Smooth muscle cell (in vitro differentiated cells): ENCODE data around the gene NEDD8. TPM values are rescaled to one million over a fixed set of nuclear protein-coding genes. Genes with fewer than 3 reads are reported as not detected.

ENCODE experiments used
- DNase-seq: peaks from one replicate; lab custom pipeline; 2025; ENCODE audit not compliant: unreplicated experiment; lab: John Stamatoyannopoulos, UW
- H2AFZ ChIP-seq: fragments of 200-600 bp; sonication (generic); 2 replicates; pipeline ENCODE4 v1.6.0; 2016; ENCODE audit warnings: antibody characterized with exemption, low read depth, mild to moderate bottlenecking
- H3F3A ChIP-seq: fragments of 200-600 bp; sonication (generic); 2 replicates; pipeline ENCODE4 v1.6.0; 2017; ENCODE audit warnings: antibody characterized with exemption, low read depth
- H3K27ac ChIP-seq: fragments of 200-600 bp; sonication (generic); 2 replicates; pipeline ENCODE4 v1.5.1; 2016; ENCODE audit warnings: low read depth, mild to moderate bottlenecking
- H3K27me3 ChIP-seq: fragments of 200-600 bp; sonication (generic); 2 replicates; pipeline ENCODE4 v1.6.1; 2016; ENCODE audit warnings: low read depth, mild to moderate bottlenecking
- H3K36me3 ChIP-seq: fragments of 200-600 bp; sonication (generic); 2 replicates; pipeline ENCODE4 v1.5.1; 2016; ENCODE audit warnings: low read depth
- H3K4me1 ChIP-seq: fragments of 200-600 bp; sonication (generic); 2 replicates; pipeline ENCODE4 v1.5.1; 2016; ENCODE audit warnings: low read depth
- H3K4me2 ChIP-seq: fragments of 200-600 bp; sonication (generic); 2 replicates; pipeline ENCODE4 v1.6.0; 2016; ENCODE audit warnings: mild to moderate bottlenecking
- H3K4me3 ChIP-seq: fragments of 200-600 bp; sonication (generic); 2 replicates; pipeline ENCODE4 v1.5.1; 2016; ENCODE audit warnings: mild to moderate bottlenecking
- H3K79me2 ChIP-seq: fragments of 200-600 bp; sonication (generic); 2 replicates; pipeline ENCODE4 v1.6.0; 2016; ENCODE audit warnings: low read depth, mild to moderate bottlenecking
- H3K9ac ChIP-seq: fragments of 200-600 bp; sonication (generic); 2 replicates; pipeline ENCODE4 v1.6.0; 2016; ENCODE audit warnings: low read depth
- H3K9me3 ChIP-seq: fragments of 200-600 bp; sonication (generic); replicated peaks from 2 replicates; pipeline ENCODE4 v1.5.1; 2016; ENCODE audit warnings: low read depth
- H4K20me1 ChIP-seq: fragments of 200-600 bp; sonication (generic); 2 replicates; pipeline ENCODE4 v1.6.0; 2016; ENCODE audit warnings: low read depth
- CTCF ChIP-seq: fragments of 200-600 bp; sonication (generic); IDR thresholded peaks from 2 replicates; pipeline ENCODE4 v1.5.1; 2017; ENCODE audit warnings: borderline replicate concordance, mild to moderate bottlenecking, antibody characterized with exemption; ENCODE audit not compliant: insufficient read depth, poor library complexity, severe bottlenecking
- WGBS: methylation state at CpG from one replicate; pipeline ENCODE4 v1.1.7; 2016; ENCODE audit warnings: low lambda C conversion rate; 5-methylcytosine and 5-hydroxymethylcytosine counted together
- polyA plus RNA-seq: library from polyadenylated mRNA; unstranded; fragments of >200 nt; fragmentation: Nextera tagmentation; extraction: Ambion mirVana; gene quantifications from 2 replicates; pipeline ENCODE4 v1.2.1, GENCODE V29; 2016
- total RNA-seq: library from RNA; depleted of rRNA; stranded (reverse); fragments of >200 nt; gene quantifications from 2 replicates; pipeline ENCODE4 v1.2.3, GENCODE V29; 2014

Gene NEDD8
- total and polyA plus RNA-seq, 2 experiments from 2014 or later = 211 to 375 TPM

- Histone ChIP-seq H3K36me3 (no peaks in the 10 kb centered on the region), H3K79me2 (no peaks in the 10 kb centered on the region), H4K20me1 (no peaks in the 10 kb centered on the region), H3K9me3 (no peaks in the 10 kb centered on the region), H3K4me2 (no peak overlapping the region), H3K4me1 (no peaks in the 10 kb centered on the region), H3K27me3 (no peaks in the 10 kb centered on the region), H3F3A (no peaks in the 10 kb centered on the region), H3K27ac (no peak overlapping the region), H2AFZ (no peak overlapping the region), H3K9ac (no peak overlapping the region), H3K4me3 (no peak overlapping the region)
- DNase-seq = no peak
- TF ChIP-seq CTCF = no peak
- 89% methylated on average over 12 of the region's 12 CpGs for whole genome bisulfite sequencing
These were observed 53.6 kb downstream of the NEDD8 start for GRCh38 chr14:24178399-24179178.

- TF ChIP-seq CTCF = no peak
- Histone ChIP-seq H3K27me3 (no peaks in the 10 kb centered on the region), H3K4me3 (no peak overlapping the region), H3K79me2 (no peaks in the 10 kb centered on the region), H3K4me2 (no peak overlapping the region), H3F3A (no peaks in the 10 kb centered on the region), H3K27ac (no peak overlapping the region), H3K36me3 (no peaks in the 10 kb centered on the region), H3K9me3 (no peaks in the 10 kb centered on the region), H3K9ac (no peak overlapping the region), H2AFZ (no peak overlapping the region), H3K4me1 (no peaks in the 10 kb centered on the region), H4K20me1 (no peaks in the 10 kb centered on the region)
- WGBS = 96% methylated on average over 14 of the region's 14 CpGs
- no peak for DNase-seq
These were observed 54.3 kb downstream of the NEDD8 start for GRCh38 chr14:24177891-24178290.

GRCh38 chr14:24177041-24177825, 54.9 kb downstream of the NEDD8 start:
- no peak overlapping the region for H3K4me2 ChIP-seq
- H3K36me3 ChIP-seq = no peaks in the 10 kb centered on the region
- H2AFZ ChIP-seq = no peak overlapping the region
- no peak overlapping the region for H3K27ac ChIP-seq
- H3F3A ChIP-seq = no peaks in the 10 kb centered on the region
- peaks cover 4% of the 10 kb centered on the region for H3K4me1 ChIP-seq
- no peak for DNase-seq
- no peaks in the 10 kb centered on the region for H3K79me2 ChIP-seq
- H3K9ac ChIP-seq = no peak overlapping the region
- no peaks in the 10 kb centered on the region for H3K9me3 ChIP-seq
- H4K20me1 ChIP-seq = no peaks in the 10 kb centered on the region
- TF ChIP-seq CTCF = no peak
- WGBS = 98% methylated on average over 12 of the region's 12 CpGs
- no peaks in the 10 kb centered on the region for H3K27me3 ChIP-seq
- H3K4me3 ChIP-seq = no peak overlapping the region
